Stimulated activated CD4-positive, alpha-beta T cell treated with anti-CD3 and anti-CD28 coated beads, Interleukin-4, amount 100 ng/mL, for 4 hours (primary cell): ENCODE data around the gene PHLPP1.

ENCODE experiments used
- DNase-seq, 2 experiments: peaks; one replicate each; pipeline ENCODE4 v3.0.0-alpha.2; 2020

Gene PHLPP1

GRCh38 chr18:62952807-62953206 is 237.5 kb downstream of the PHLPP1 start:
- no peak for DNase-seq

- DNase-seq, result no peak
These were observed 238.3 kb downstream of the PHLPP1 start for GRCh38 chr18:62953663-62954062.

- DNase-seq, result no peak
These were observed 239.0 kb downstream of the PHLPP1 start for GRCh38 chr18:62954366-62954765.

DNA sequence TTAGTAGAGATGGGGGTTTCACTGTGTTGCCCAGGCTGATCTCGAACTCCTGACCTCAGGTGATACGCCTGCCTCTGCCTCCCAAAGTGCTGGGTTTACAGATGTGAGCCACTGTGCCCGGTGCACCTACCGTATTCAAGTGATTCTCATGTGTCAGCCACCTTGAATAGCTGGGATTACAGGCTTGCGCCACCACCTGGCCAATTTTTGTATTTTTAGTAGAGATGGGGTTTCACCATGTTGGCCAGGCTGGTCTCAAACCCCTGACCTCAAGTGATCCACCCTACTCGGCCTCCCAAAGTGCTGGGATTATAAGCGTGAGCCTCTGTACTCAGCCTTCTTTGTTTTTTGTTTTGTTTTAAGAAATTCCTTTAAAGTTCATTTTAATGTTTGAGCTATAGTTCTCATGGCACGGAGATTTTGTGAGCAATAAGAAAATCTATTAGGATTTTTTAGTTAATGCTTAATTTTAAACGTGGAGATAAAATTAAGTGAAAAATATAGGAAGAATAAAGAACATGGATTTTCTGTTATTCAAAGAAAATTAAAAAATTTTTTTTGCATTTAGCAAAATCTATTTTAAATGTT is 242.6 kb downstream of the PHLPP1 start:
- DNase-seq, result peak in 1 of 2 experiments; percentile 15

DNA sequence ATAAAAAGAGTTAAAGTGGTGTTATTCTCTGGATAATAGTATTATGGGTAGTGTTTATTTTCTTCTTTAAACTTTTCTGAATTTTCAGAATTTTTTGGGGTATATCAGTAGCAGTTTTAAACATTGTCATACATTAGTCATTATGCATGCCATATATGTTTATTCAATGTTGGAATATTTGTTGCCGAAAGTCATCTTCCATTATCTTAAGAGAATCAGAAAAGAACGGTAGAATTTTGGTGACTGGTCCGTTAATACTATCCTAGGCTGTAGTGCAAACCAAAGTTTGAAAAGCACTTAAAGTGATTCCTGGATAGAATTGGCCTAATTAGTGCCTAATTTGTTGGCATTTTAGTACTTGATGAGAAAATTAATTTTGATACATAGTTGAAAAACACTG is 244.1 kb downstream of the PHLPP1 start:
- no peak for DNase-seq

GRCh38 chr18:62963507-62963906 is 248.2 kb downstream of the PHLPP1 start:
- DNase-seq, result no peak

DNA sequence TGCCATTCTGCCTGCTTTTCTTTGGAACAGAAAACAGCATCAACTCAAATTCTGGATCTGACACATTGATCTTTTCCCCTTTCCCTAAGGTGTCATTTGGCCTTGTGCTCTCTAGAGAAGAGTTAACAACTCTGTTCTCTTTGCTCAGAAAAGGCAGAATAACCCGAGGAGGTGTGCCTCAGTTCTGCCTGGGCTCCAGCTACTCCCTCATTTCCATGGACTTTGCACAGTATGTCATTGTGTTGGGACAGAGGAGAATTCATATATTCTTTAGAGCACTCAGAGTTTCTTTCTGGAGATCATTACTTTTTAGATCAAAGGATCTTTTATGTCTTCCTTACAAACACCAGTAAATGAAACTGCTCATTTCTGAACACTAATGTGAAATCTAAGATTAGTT is 249.1 kb downstream of the PHLPP1 start:
- DNase-seq, result no peak

GRCh38 chr18:62967089-62967488 is 251.7 kb downstream of the PHLPP1 start:
- no peak for DNase-seq

- DNase-seq, result no peak
These were observed 258.3 kb downstream of the PHLPP1 start for GRCh38 chr18:62973689-62974088.

DNA sequence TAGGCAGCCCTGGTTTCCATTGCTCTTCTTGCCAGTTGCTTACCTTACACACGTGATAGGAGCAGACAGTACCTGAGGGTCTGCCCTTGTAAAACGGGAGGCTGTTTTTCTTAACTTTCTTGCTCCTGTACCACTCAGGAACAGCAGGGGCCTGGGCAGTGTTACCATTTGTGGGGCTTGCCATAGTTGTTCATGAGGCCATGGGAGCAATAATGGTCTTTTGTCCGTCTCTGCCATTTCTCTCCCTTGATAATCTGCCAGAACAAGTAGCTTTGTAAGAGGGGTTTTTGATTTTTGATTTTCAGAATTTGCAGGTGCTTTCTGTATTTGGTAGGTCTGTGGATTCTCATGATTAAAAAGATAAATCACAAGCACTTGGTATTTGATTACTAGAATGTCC is 259.0 kb downstream of the PHLPP1 start:
- DNase-seq, result no peak

GRCh38 chr18:62974928-62975675 is 259.8 kb downstream of the PHLPP1 start:
- no peak for DNase-seq

- no peak for DNase-seq
These were observed 260.4 kb downstream of the PHLPP1 start for GRCh38 chr18:62975785-62976184.

DNA sequence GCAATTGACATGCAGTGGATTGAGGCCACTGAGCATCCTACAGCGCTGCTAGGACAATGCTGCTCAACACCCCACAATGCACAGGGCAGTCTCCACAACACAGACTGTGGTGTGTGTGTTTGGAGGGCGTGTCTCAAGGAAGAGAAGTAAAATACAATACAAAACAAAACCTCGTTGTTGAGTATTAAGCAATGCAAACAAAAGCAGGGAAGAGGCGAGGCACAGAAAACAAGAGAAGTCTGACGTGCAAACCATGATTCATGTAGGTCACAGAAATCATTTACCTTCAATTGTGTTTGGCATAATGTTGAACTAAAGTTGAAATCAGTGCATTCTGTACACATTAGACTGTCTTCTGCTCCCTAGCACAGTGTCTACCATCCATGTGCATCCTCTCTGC is 260.9 kb downstream of the PHLPP1 start:
- DNase-seq, result no peak

- no peak for DNase-seq
These were observed 262.2 kb downstream of the PHLPP1 start for GRCh38 chr18:62977512-62977911.

- no peak for DNase-seq
These were observed 263.1 kb downstream of the PHLPP1 start for GRCh38 chr18:62978251-62979049.

GRCh38 chr18:62979176-62979575 is 263.8 kb downstream of the PHLPP1 start:
- DNase-seq, result no peak

- no peak for DNase-seq
These were observed 264.6 kb downstream of the PHLPP1 start for GRCh38 chr18:62979900-62980299.

DNA sequence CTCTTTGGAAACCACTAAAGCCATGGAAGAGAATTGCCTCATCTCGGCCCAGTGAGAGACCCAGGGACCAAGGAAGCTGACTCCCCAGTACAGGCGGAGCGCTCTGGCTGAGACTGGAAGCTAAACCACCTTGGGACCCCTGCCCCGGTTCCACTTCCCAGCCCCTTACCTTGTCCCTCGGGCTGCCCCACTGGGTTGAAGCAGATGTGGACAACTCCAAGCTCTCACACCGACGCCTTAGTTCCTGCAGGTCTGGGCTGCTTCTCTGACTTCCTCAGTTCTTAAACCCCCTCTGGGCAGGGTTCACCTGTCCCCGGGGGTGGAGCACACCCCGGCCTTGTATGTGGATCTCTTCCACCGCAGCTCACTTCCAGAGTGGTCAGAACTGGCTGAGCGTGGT is 266.2 kb downstream of the PHLPP1 start:
- no peak for DNase-seq

- DNase-seq, result peak; percentile 28 to 45
These were observed 267.4 kb downstream of the PHLPP1 start for GRCh38 chr18:62982600-62983251.

GRCh38 chr18:62984656-62985315 is 269.4 kb downstream of the PHLPP1 start:
- no peak for DNase-seq

DNA sequence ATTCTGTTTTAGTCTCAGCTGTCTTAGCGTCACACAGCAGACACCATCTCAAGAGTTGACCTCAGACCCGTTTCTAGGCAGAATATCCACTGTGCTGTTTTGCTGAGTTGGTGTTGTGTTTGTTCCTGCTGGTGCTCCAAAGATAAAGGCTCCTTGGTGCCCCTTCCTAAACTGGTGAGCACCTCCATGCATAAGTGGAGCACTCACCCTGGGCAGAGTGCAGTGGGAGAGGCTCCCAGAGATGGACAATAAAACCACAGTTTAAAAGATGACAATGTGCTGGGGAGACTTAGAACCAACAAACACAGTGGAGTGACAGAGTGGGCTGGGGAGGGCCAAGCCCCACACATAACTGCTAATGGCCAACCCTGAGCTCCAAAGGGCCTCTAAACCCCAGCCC is 271.1 kb downstream of the PHLPP1 start:
- no peak for DNase-seq

DNA sequence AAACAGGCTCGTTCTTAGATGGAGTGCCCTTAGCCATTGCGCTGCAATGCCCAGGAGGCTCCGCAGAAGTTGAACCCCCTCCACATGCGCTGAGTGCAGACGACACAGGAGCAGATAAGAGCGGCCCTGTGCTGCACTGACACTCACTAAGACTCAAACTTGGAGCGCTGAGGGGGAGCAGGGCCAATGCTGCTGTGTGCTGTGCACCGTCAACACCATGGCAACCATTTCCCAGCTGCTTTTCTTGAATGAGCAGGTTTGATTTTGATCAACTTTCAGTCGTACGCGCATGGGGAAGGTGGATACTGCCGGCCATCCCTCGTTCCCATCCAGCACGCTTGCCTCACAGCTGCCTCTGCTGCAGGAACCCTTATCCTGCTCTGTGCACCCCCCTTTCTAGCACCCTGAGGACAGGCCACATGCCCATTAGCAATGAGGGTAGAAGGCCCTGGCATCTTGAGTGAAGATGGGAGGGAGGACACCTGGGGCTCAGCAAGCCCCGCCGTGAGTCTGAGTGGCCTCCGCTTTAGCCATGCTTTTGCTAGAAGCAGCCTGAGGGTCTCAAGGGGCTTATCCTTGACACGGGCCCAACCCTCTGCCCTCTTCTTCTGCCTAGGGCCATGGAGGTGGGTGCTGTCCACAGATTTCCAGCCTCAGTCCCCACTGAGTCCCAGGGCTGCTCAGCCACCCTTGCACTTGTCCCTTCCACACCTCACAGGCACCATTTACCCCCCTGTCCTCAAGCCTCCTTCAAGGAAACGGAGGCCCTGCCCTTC is 271.9 kb downstream of the PHLPP1 start:
- DNase-seq, result no peak
